ENCODE data around the gene CNTN1. TPM values are rescaled to one million over a fixed set of nuclear protein-coding genes. Genes with fewer than 3 reads are reported as not detected.

CNTN1 gene
- 104 TPM for polyA plus RNA-seq (2012; ENCODE audit: insufficient read depth, insufficient read length, low read depth)

GRCh38 chr12:40691913-40692764, at the start of gene CNTN1:
Gene CNTN1 (plus strand): TSS chr12:40692439.
- peaks cover 8% of the 10 kb centered on the region; the same call in 1 of the 2 replicates for H3K27me3 ChIP-seq
- H3K4me1 ChIP-seq: no peaks in the 10 kb centered on the region
- no peaks in the 10 kb centered on the region for H3K9me3 ChIP-seq
- H3K36me3 ChIP-seq: no peaks in the 10 kb centered on the region
- TF ChIP-seq, protein P1, sequence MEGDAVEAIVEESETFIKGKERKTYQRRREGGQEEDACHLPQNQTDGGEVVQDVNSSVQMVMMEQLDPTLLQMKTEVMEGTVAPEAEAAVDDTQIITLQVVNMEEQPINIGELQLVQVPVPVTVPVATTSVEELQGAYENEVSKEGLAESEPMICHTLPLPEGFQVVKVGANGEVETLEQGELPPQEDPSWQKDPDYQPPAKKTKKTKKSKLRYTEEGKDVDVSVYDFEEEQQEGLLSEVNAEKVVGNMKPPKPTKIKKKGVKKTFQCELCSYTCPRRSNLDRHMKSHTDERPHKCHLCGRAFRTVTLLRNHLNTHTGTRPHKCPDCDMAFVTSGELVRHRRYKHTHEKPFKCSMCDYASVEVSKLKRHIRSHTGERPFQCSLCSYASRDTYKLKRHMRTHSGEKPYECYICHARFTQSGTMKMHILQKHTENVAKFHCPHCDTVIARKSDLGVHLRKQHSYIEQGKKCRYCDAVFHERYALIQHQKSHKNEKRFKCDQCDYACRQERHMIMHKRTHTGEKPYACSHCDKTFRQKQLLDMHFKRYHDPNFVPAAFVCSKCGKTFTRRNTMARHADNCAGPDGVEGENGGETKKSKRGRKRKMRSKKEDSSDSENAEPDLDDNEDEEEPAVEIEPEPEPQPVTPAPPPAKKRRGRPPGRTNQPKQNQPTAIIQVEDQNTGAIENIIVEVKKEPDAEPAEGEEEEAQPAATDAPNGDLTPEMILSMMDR (IDR thresholded peaks at IDR 0.05; ENCODE audit: low read depth, low read length): no peak
- peak; percentile 83 for DNase-seq
- H3K4me3 ChIP-seq (ENCODE audit: low read depth, low read length): peak within 1 kb of the TSS; percentile 87

GRCh38 chr12:40643506-40643905, 48.7 kb upstream of the CNTN1 start:
- H3K4me1 ChIP-seq: peaks cover 4% of the 10 kb centered on the region
- DNase-seq: no peak
- no peak overlapping the region for H3K4me3 ChIP-seq (ENCODE audit: low read depth, low read length)
- H3K9me3 ChIP-seq: no peaks in the 10 kb centered on the region; the same call in 1 of the 2 replicates
- H3K36me3 ChIP-seq: no peaks in the 10 kb centered on the region
- TF ChIP-seq, protein P1 (IDR thresholded peaks at IDR 0.05; ENCODE audit: low read depth, low read length): no peak
- no peaks in the 10 kb centered on the region for H3K27me3 ChIP-seq

DNA sequence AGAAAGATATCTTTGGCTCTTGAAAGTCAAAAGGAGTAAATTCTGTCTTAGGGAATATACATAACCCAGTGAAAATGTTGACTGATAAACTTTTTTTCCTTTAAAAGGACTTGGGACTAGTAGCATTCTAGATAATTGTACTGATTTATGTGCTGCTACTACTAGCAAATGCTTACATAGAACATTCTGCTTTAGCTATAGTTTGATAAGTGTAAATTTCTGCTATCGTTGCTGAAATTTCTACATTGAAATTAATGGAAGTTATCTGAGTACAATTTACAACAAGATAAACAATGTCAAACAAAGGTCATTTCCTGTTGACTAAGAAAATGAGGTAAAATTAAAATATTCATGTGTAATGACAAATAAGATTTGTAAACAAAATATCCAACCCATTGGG, 48.3 kb upstream of the CNTN1 start:
- H3K4me1 ChIP-seq: peaks cover 4% of the 10 kb centered on the region
- no peak overlapping the region for H3K4me3 ChIP-seq (ENCODE audit: low read depth, low read length)
- no peak for DNase-seq
- no peaks in the 10 kb centered on the region for H3K36me3 ChIP-seq
- no peaks in the 10 kb centered on the region; the same call in 1 of the 2 replicates for H3K9me3 ChIP-seq
- TF ChIP-seq, protein P1 (IDR thresholded peaks at IDR 0.05; ENCODE audit: low read depth, low read length): no peak
- H3K27me3 ChIP-seq: no peaks in the 10 kb centered on the region

GRCh38 chr12:40644708-40645107, 47.5 kb upstream of the CNTN1 start:
- TF ChIP-seq, protein P1 (IDR thresholded peaks at IDR 0.05; ENCODE audit: low read depth, low read length): no peak
- no peak for DNase-seq
- H3K4me1 ChIP-seq: peaks cover 4% of the 10 kb centered on the region
- no peaks in the 10 kb centered on the region for H3K27me3 ChIP-seq
- no peaks in the 10 kb centered on the region; the same call in 1 of the 2 replicates for H3K9me3 ChIP-seq
- no peak overlapping the region for H3K4me3 ChIP-seq (ENCODE audit: low read depth, low read length)
- no peaks in the 10 kb centered on the region for H3K36me3 ChIP-seq

- TF ChIP-seq, protein P1 (IDR thresholded peaks at IDR 0.05; ENCODE audit: low read depth, low read length): no peak
- Histone ChIP-seq H3K4me3 (ENCODE audit: low read depth, low read length) (no peak overlapping the region), H3K4me1 (peaks cover 4% of the 10 kb centered on the region), H3K27me3 (no peaks in the 10 kb centered on the region), H3K9me3 (no peaks in the 10 kb centered on the region; the same call in 1 of the 2 replicates), H3K36me3 (no peaks in the 10 kb centered on the region)
- no peak for DNase-seq
These were observed 46.9 kb upstream of the CNTN1 start for GRCh38 chr12:40645361-40645760.

- no peak overlapping the region for H3K4me3 ChIP-seq (ENCODE audit: low read depth, low read length)
- H3K9me3 ChIP-seq: no peaks in the 10 kb centered on the region; the same call in 1 of the 2 replicates
- no peaks in the 10 kb centered on the region for H3K36me3 ChIP-seq
- no peak for DNase-seq
- H3K27me3 ChIP-seq: no peaks in the 10 kb centered on the region
- peaks cover 4% of the 10 kb centered on the region for H3K4me1 ChIP-seq
- TF ChIP-seq, protein P1 (IDR thresholded peaks at IDR 0.05; ENCODE audit: low read depth, low read length): no peak
These were observed 45.8 kb upstream of the CNTN1 start for GRCh38 chr12:40646456-40646855.
